B cell (primary cell): Measurements from ENCODE around the gene PTPN11. TPM values are rescaled to one million over a fixed set of nuclear protein-coding genes. Genes with fewer than 3 reads are reported as not detected.
A peak's percentile ranks its signal among the peaks of the same experiment; 100 is the strongest.

Experiments used
- ATAC-seq: fragments of 200-7000 bp; cut with Tn5 transposase; one replicate; pipeline ENCODE4 v1.10.0; 2021; ENCODE audit warnings: low read depth, mild to moderate bottlenecking, moderate number of reproducible peaks, moderate library complexity
- CTCF ChIA-PET: fragments of 350-600 bp; sonication (Branson Sonifier 250); formaldehyde crosslinking; loops from one replicate; lab custom pipeline; 2021; ENCODE audit warnings: antibody characterized with exemption, inconsistent platforms; lab: Charles Lee
- POLR2A ChIA-PET: fragments of 350-600 bp; sonication (Branson Sonifier 250); formaldehyde crosslinking; loops from one replicate; lab custom pipeline; 2021; ENCODE audit warnings: antibody characterized with exemption; lab: Charles Lee
- DNase-seq: peaks from one replicate; pipeline ENCODE4 v3.0.0; 2013
- H2AFZ ChIP-seq: 2 replicates; pipeline ENCODE4 v1.6.1; 2012; ENCODE audit warnings: mild to moderate bottlenecking, low read depth, low read length; ENCODE audit not compliant: insufficient read depth, poor library complexity, severe bottlenecking
- H3K27ac ChIP-seq, 2 donors: 1 replicate in 1 of 2; 2 replicates in 1 of 2; pipeline ENCODE4 v1.5.1; 2012 to 2013; ENCODE audit warnings: low read length in 2 of 2, mild to moderate bottlenecking in 2 of 2, moderate library complexity in 1 of 2
- H3K27me3 ChIP-seq, 4 experiments: fragments of 200-600 bp in 1 of 4; sonication (generic) in 1 of 4; replicated peaks in 1 of 4; 1 replicate in 2 of 4; 2 replicates in 2 of 4; pipeline versions ENCODE4 v1.6.1 to v1.7.0; 2013 to 2016; ENCODE audit warnings: low read length in 3 of 4, mild to moderate bottlenecking in 2 of 4, mixed read lengths in 1 of 4, moderate library complexity in 1 of 4; ENCODE audit not compliant: insufficient read depth in 4 of 4, control insufficient read depth in 3 of 4; ENCODE audit errors: control extremely low read depth in 1 of 4
- H3K36me3 ChIP-seq, 2 experiments: replicated peaks in 1 of 2; 1 replicate in 1 of 2; 2 replicates in 1 of 2; pipeline versions ENCODE4 v1.6.1 to v1.7.1; 2013; ENCODE audit warnings: low read length in 1 of 2; ENCODE audit not compliant: insufficient read depth in 2 of 2, control insufficient read depth in 1 of 2; ENCODE audit errors: control extremely low read depth in 1 of 2, extremely low read depth in 1 of 2
- H3K4me1 ChIP-seq, 2 donors: fragments of 200-600 bp in 1 of 2; sonication (generic) in 1 of 2; 1 replicate in 1 of 2; 2 replicates in 1 of 2; pipeline versions ENCODE4 v1.5.1 to v1.6.1; 2013 to 2017; ENCODE audit warnings: low read length in 2 of 2; ENCODE audit not compliant: control insufficient read depth in 2 of 2, insufficient read depth in 2 of 2
- H3K4me2 ChIP-seq: replicated peaks from 2 replicates; pipeline ENCODE3; 2012; ENCODE audit warnings: mild to moderate bottlenecking, low read depth, low read length; ENCODE audit not compliant: poor library complexity, severe bottlenecking
- H3K4me3 ChIP-seq, 5 experiments: fragments of 200-600 bp in 1 of 5; sonication (generic) in 1 of 5; 1 replicate in 3 of 5; 2 replicates in 2 of 5; pipeline versions ENCODE4 v1.5.1 to v1.7.0; 2011 to 2016; ENCODE audit warnings: low read length in 4 of 5, mild to moderate bottlenecking in 4 of 5, low read depth in 2 of 5, control low read depth in 1 of 5, moderate library complexity in 1 of 5; ENCODE audit not compliant: insufficient read depth in 1 of 5; ENCODE audit errors: control extremely low read depth in 1 of 5, extremely low read depth in 1 of 5
- H3K79me2 ChIP-seq: fragments of 200-600 bp; sonication (generic); one replicate; pipeline ENCODE4 v1.6.0; 2016; ENCODE audit warnings: low read length; ENCODE audit not compliant: control insufficient read depth, insufficient read depth
- H3K9ac ChIP-seq: fragments of 200-600 bp; sonication (generic); 2 replicates; pipeline ENCODE4 v1.6.1; 2017; ENCODE audit warnings: mild to moderate bottlenecking, low read length, moderate library complexity
- H3K9me3 ChIP-seq, 3 donors: one replicate each; pipeline versions ENCODE4 v1.6.1 to v1.7.1; 2013; ENCODE audit warnings: low read length in 2 of 3; ENCODE audit not compliant: control insufficient read depth in 2 of 3, insufficient read depth in 1 of 3; ENCODE audit errors: control extremely low read depth in 1 of 3
- H4K20me1 ChIP-seq: 2 replicates; pipeline ENCODE4 v1.6.0; 2012; ENCODE audit warnings: mild to moderate bottlenecking, low read length; ENCODE audit not compliant: insufficient read depth, control insufficient read depth, poor library complexity, severe bottlenecking
- H3K27ac Mint-ChIP-seq: one replicate; pipeline ENCODE4 v1.8.0; 2021; ENCODE audit warnings: mixed read lengths
- H3K27me3 Mint-ChIP-seq: one replicate; pipeline ENCODE4 v1.8.0; 2021; ENCODE audit warnings: mixed read lengths
- H3K4me1 Mint-ChIP-seq: one replicate; pipeline ENCODE4 v1.8.0; 2021; ENCODE audit warnings: mixed read lengths
- H3K4me3 Mint-ChIP-seq: one replicate; pipeline ENCODE4 v1.8.0; 2021; ENCODE audit warnings: mixed read lengths
- H3K9me3 Mint-ChIP-seq: one replicate; pipeline ENCODE4 v1.8.0; 2022; ENCODE audit warnings: mixed read lengths; ENCODE audit not compliant: insufficient read depth
- EZH2 ChIP-seq: IDR thresholded peaks from 2 replicates; pipeline ENCODE4 v1.6.1; 2012; ENCODE audit warnings: borderline replicate concordance, low read depth, mild to moderate bottlenecking, moderate library complexity, low read length; ENCODE audit not compliant: insufficient read depth, poor library complexity, severe bottlenecking
- WGBS: methylation state at CpG from one replicate; pipeline ENCODE4 v1.1.5; 2013; ENCODE audit warnings: missing lambda C conversion rate; ENCODE audit not compliant: insufficient coverage; 5-methylcytosine and 5-hydroxymethylcytosine counted together
- intact Hi-C: fragments of 100-400 bp; cut with micrococcal nuclease; formaldehyde crosslinking; loops from one replicate; pipeline ENCODE4 v1.10.0; 2022
- polyA plus RNA-seq: library from polyadenylated mRNA; depleted of rRNA; stranded (reverse); fragments of >200 nt; gene quantifications from 2 replicates; pipeline ENCODE4 v1.2.3, GENCODE V29; 2012
- total RNA-seq, 2 donors: library from RNA; stranded (reverse); fragments of 120-200 nt in 1 of 2; gene quantifications; 1 replicate in 1 of 2; 2 replicates in 1 of 2; pipeline versions ENCODE4 v1.2.3 to v1.2.4, GENCODE V29; 2013 to 2022
- TF ChIP-seq, protein P1 (sequence below): fragments of 200-600 bp; IDR thresholded peaks from one replicate; pipeline ENCODE4 v1.8.0; 2022; ENCODE audit warnings: antibody characterized with exemption, mild to moderate bottlenecking

Gene PTPN11
- total and polyA plus RNA-seq, 2 donors (not counting 1 experiment from before 2014, with no cell fraction given): 7.8 to 53.1 TPM

- H3K36me3 ChIP-seq: peaks cover 0 to 8% of the 10 kb centered on the region in 2 experiments
- H3K4me3 Mint-ChIP-seq: peak overlapping the region; percentile 57
- H2AFZ ChIP-seq: no peak overlapping the region
- H3K27ac Mint-ChIP-seq: peak overlapping the region; percentile 28
- H3K27me3 Mint-ChIP-seq: no peaks in the 10 kb centered on the region
- H3K9ac ChIP-seq: no peak overlapping the region
- peaks cover 36% of the 10 kb centered on the region for H4K20me1 ChIP-seq
- DNase-seq: no peak
- no peaks in the 10 kb centered on the region for H3K9me3 Mint-ChIP-seq
- H3K79me2 ChIP-seq: peaks cover 79% of the 10 kb centered on the region
- ChIA-PET CTCF (interaction anchor here (1.0 kb wide), 1 partner anchor 753 kb away, joined by 3 read pairs; no protein-coding TSS in a partner anchor), POLR2A (interaction anchor here (1.2 kb wide), 1 partner anchor 579 kb away, joined by 3 read pairs; the partner anchor contains the start of gene MAPKAPK5)
- no peaks in the 10 kb centered on the region for H3K27me3 ChIP-seq
- H3K27ac ChIP-seq: no peak overlapping the region
- WGBS: no CpG with 5 or more reads among the region's 3 CpGs
- H3K4me1 Mint-ChIP-seq: peaks cover 37% of the 10 kb centered on the region
- ATAC-seq: no peak
- H3K9me3 ChIP-seq: no peaks in the 10 kb centered on the region
- peaks cover 13 to 18% of the 10 kb centered on the region in 2 donors for H3K4me1 ChIP-seq
- intact Hi-C loops: no loop called here
- H3K4me2 ChIP-seq: no peak overlapping the region
- no peak overlapping the region for H3K4me3 ChIP-seq
- no peak for TF ChIP-seq EZH2
- TF ChIP-seq, protein P1, sequence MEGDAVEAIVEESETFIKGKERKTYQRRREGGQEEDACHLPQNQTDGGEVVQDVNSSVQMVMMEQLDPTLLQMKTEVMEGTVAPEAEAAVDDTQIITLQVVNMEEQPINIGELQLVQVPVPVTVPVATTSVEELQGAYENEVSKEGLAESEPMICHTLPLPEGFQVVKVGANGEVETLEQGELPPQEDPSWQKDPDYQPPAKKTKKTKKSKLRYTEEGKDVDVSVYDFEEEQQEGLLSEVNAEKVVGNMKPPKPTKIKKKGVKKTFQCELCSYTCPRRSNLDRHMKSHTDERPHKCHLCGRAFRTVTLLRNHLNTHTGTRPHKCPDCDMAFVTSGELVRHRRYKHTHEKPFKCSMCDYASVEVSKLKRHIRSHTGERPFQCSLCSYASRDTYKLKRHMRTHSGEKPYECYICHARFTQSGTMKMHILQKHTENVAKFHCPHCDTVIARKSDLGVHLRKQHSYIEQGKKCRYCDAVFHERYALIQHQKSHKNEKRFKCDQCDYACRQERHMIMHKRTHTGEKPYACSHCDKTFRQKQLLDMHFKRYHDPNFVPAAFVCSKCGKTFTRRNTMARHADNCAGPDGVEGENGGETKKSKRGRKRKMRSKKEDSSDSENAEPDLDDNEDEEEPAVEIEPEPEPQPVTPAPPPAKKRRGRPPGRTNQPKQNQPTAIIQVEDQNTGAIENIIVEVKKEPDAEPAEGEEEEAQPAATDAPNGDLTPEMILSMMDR: no peak
Observed at GRCh38 chr12:112420740-112421139, 2.0 kb downstream of the PTPN11 start.

GRCh38 chr12:112421363-112421762, 2.6 kb downstream of the PTPN11 start:
- Histone ChIP-seq H3K27ac (no peak overlapping the region), H3K79me2 (peaks cover 86% of the 10 kb centered on the region), H3K4me2 (no peak overlapping the region), H3K9me3 (no peaks in the 10 kb centered on the region), H3K27me3 (no peaks in the 10 kb centered on the region), H2AFZ (no peak overlapping the region), H3K9ac (no peak overlapping the region), H4K20me1 (peaks cover 39% of the 10 kb centered on the region), H3K4me1 (peaks cover 13 to 18% of the 10 kb centered on the region in 2 donors), H3K36me3 (peaks cover 0 to 8% of the 10 kb centered on the region in 2 experiments), H3K4me3 (no peak overlapping the region)
- Mint-ChIP-seq H3K4me3 (no peak overlapping the region), H3K27ac (no peak overlapping the region), H3K27me3 (no peaks in the 10 kb centered on the region), H3K9me3 (no peaks in the 10 kb centered on the region), H3K4me1 (peaks cover 37% of the 10 kb centered on the region)
- intact Hi-C loops: no loop called here
- no CpG with 5 or more reads among the region's 1 CpG for WGBS
- ATAC-seq (no peak), DNase-seq (no peak)
- ChIA-PET POLR2A (interaction anchor here (1.2 kb wide), 1 partner anchor 580 kb away, joined by 3 read pairs; the partner anchor contains the start of gene MAPKAPK5), CTCF (no interaction called here)
- TF ChIP-seq EZH2: no peak
